ENCODE measurements around the gene PRKAG2. TPM values are rescaled to one million over a fixed set of nuclear protein-coding genes. Genes with fewer than 3 reads are reported as not detected.

Gene PRKAG2
- total and polyA plus RNA-seq, 2 of the 8 experiments (the other 6 are each of a cell fraction or from before 2014, with no cell fraction given), result 7.5 to 18.1 TPM

DNA sequence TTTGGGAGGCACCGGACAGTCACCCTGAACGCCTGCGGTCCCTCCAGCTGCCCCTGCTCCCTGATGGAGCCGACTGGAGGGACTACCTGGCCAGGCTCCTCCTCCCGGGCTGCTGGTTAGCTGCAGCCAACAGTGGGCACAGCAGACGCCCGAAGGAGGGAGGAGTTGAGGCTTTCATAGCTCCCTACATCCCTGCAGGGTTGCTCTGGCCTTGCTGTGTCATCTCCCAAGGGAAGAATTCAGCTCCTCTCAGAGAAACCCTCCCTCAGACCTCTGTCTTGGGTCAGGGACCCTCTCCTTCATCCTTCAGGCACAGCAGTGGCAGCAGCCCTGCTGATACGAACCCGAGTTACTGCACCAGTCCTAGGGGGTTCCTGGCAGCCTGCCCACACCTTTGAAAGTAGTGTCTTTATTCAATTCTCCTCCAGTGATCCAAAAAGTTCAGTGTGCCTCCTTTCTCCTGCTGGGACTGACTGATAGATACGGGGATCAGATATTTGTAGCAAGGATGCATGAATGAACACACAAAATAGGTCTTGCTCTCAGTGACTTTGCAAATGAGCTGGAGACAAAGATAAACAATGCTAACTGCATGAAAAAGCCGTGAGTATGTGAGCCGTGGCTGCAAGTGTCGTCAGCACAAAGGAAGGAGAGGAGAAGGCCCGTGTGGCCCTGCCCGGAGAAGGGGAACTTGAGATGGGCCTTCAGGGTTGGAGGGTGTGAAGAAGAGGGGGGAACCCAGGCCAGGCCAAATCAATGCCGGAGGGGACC is 136.6 kb downstream of the PRKAG2 start:
- Histone ChIP-seq H2BK12ac (ENCODE audit: low read depth, low read length) (no peak overlapping the region), H4K20me1 (replicated peaks in 1 of 2; ENCODE audit: control insufficient read depth in 1 of 2, insufficient read depth in 2 of 2, low read length in 2 of 2) (no peaks in the 10 kb centered on the region), H2AK5ac (ENCODE audit: low read depth, low read length) (no peak overlapping the region), H2AFZ (ENCODE audit: low read length) (peak overlapping the region; percentile 78; the same call in 1 of the 2 replicates), H2BK5ac (ENCODE audit: low read depth, low read length) (no peak overlapping the region), H2BK15ac (ENCODE audit: low read length) (no peak overlapping the region; the same call in 1 of the 2 replicates), H3K79me1 (ENCODE audit: low read depth, low read length) (no peaks in the 10 kb centered on the region), H3K4me3 (ENCODE audit: extremely low read depth in 1 of 4, insufficient read depth in 2 of 4, low read depth in 3 of 4, low read length in 4 of 4) (no peak overlapping the region), H4K8ac (ENCODE audit: extremely low read depth, insufficient read depth, low read length) (0 out of 2 replicates have a peak overlapping the region, but pooled peaks have one; percentile 59), H2BK120ac (replicated peaks; ENCODE audit: low read depth, low read length) (no peak overlapping the region), H3K9ac (replicated peaks in 1 of 4; ENCODE audit: extremely low read depth in 1 of 4, low read depth in 3 of 4, low read length in 3 of 4) (0 out of 7 replicates have a peak overlapping the region, but pooled peaks of 1 of the 4 experiments have one; percentile 27), H3K23ac (ENCODE audit: insufficient read length) (no peak overlapping the region), H3K4me2 (ENCODE audit: insufficient read depth in 1 of 2, low read depth in 2 of 2, low read length in 2 of 2) (no peak overlapping the region; a peak in 2 of 4 replicates), H3K56ac (replicated peaks; ENCODE audit: insufficient read length, low read depth, low read length) (no peak overlapping the region), H3K4me1 (replicated peaks in 1 of 4; ENCODE audit: control insufficient read depth in 3 of 4, insufficient read depth in 4 of 4, low read length in 3 of 4) (peaks cover 11 to 28% (median 13%) of the 10 kb centered on the region in 4 experiments), H3K4ac (replicated peaks; ENCODE audit: insufficient read length, low read depth, low read length) (no peak overlapping the region), H4K5ac (ENCODE audit: insufficient read length, low read depth, low read length) (no peak overlapping the region), H3K9me3 (ENCODE audit: insufficient read depth in 2 of 2, low read depth in 1 of 2, low read length in 1 of 2) (peaks cover 4 to 6% of the 10 kb centered on the region in 2 experiments; a peak in 3 of 4 replicates), H3K27ac (ENCODE audit: low read depth, low read length) (no peak overlapping the region), H3K14ac (ENCODE audit: insufficient read length) (no peak overlapping the region), H2BK20ac (ENCODE audit: low read length) (0 out of 2 replicates have a peak overlapping the region, but pooled peaks have one; percentile 23), H3K27me3 (replicated peaks in 1 of 4; ENCODE audit: control insufficient read depth in 3 of 4, extremely low read depth in 1 of 4, insufficient read depth in 3 of 4, low read length in 3 of 4) (no peaks in the 10 kb centered on the region; a peak in 1 of 7 replicates), H3K18ac (ENCODE audit: extremely low read depth, low read length) (peak overlapping the region; percentile 42; the same call in 1 of the 2 replicates), H4K91ac (replicated peaks; ENCODE audit: insufficient read length, low read length) (no peak overlapping the region), H3K36me3 (ENCODE audit: control insufficient read depth in 2 of 4, insufficient read depth in 4 of 4, low read length in 3 of 4) (no peaks in the 10 kb centered on the region), H3K23me2 (ENCODE audit: low read depth, low read length) (no peaks in the 10 kb centered on the region), H3K79me2 (ENCODE audit: control insufficient read depth in 1 of 2, insufficient read depth in 2 of 2, low read length in 2 of 2) (no peaks in the 10 kb centered on the region)
- TF ChIP-seq BCL11A (IDR thresholded peaks at IDR 0.05; ENCODE audit: low read depth in 2 of 2, low read length in 2 of 2) (no peak), BRCA1 (IDR thresholded peaks at IDR 0.05; ENCODE audit: low read depth, low read length) (no peak), SIRT6 (IDR thresholded peaks at IDR 0.05; ENCODE audit: low read length) (no peak), BACH1 (IDR thresholded peaks at IDR 0.05; ENCODE audit: low read length) (no peak), GABPA (IDR thresholded peaks at IDR 0.05; ENCODE audit: borderline replicate concordance, insufficient read depth, low read length) (no peak), CREB1 (IDR thresholded peaks at IDR 0.05) (no peak), PHF8 (conservative IDR thresholded peaks at IDR 0.05; ENCODE audit: low read depth, low read length) (no peak), TBP (IDR thresholded peaks at IDR 0.05; ENCODE audit: low read depth, low read length) (no peak), HDAC2 (IDR thresholded peaks at IDR 0.05; ENCODE audit: borderline replicate concordance in 1 of 2, low read depth in 2 of 2, low read length in 2 of 2) (no peak), SRF (IDR thresholded peaks at IDR 0.05; ENCODE audit: low read depth, low read length) (no peak), CEBPB (IDR thresholded peaks at IDR 0.05; ENCODE audit: low read depth, low read length) (no peak), RNF2 (IDR thresholded peaks at IDR 0.05; ENCODE audit: borderline replicate concordance, low read depth, low read length, missing control alignments, poor library complexity, severe bottlenecking) (no peak)
- WGBS, 2 experiments (ENCODE audit: extremely low coverage in 1 of 2, insufficient coverage in 1 of 2, insufficient read length in 1 of 2, insufficient replicate concordance in 2 of 2, low coverage in 1 of 2, low lambda C conversion rate in 2 of 2, missing lambda C conversion rate in 1 of 2), result 81% methylated on average over 13 of the region's 16 CpGs; no CpG with 5 or more reads in 1 of the 2 experiments
- CTCF ChIA-PET (ENCODE audit: partially characterized antibody), result interaction anchor here (0.5 to 2.6 kb wide), 10 partner anchors 10 to 708 kb away, joined by 3 to 10 read pairs (median 3); no protein-coding TSS in a partner anchor
- FAIRE-seq, result no peak
- POLR2A ChIA-PET (ENCODE audit: partially characterized antibody), result no interaction called here
- no peak for DNase-seq (ENCODE audit: low read depth in 1 of 2, low spot score in 2 of 2)

All from H1 (cell line).